Ishikawa (cell line): Measurements from ENCODE around the gene EIPR1.

ENCODE experiments used
- CEBPB ChIP-seq: IDR thresholded peaks from 2 replicates; pipeline ENCODE4 v1.6.1; 2012
- CREB1 ChIP-seq: IDR thresholded peaks from 2 replicates; pipeline ENCODE4 v1.6.1; 2012; ENCODE audit warnings: low read depth
- EGR1 ChIP-seq: IDR thresholded peaks from 2 replicates; pipeline ENCODE4 v1.6.1; 2012
- EP300 ChIP-seq: IDR thresholded peaks from 2 replicates; pipeline ENCODE4 v1.6.1; 2012; ENCODE audit warnings: borderline replicate concordance
- FOXM1 ChIP-seq: IDR thresholded peaks from 2 replicates; pipeline ENCODE4 v1.6.1; 2012; ENCODE audit warnings: low read depth, borderline replicate concordance
- NFIC ChIP-seq: IDR thresholded peaks from 2 replicates; pipeline ENCODE4 v1.6.1; 2012
- RAD21 ChIP-seq: IDR thresholded peaks from 2 replicates; pipeline ENCODE4 v1.6.1; 2012; ENCODE audit warnings: low read depth
- TAF1 ChIP-seq: IDR thresholded peaks from 2 replicates; pipeline ENCODE4 v1.6.1; 2012; ENCODE audit warnings: low read depth, mild to moderate bottlenecking
- TCF12 ChIP-seq: IDR thresholded peaks from 2 replicates; pipeline ENCODE4 v1.6.1; 2012; ENCODE audit warnings: low read depth
- TEAD4 ChIP-seq: IDR thresholded peaks from 2 replicates; pipeline ENCODE4 v1.6.1; 2012
- USF1 ChIP-seq: IDR thresholded peaks from 2 replicates; pipeline ENCODE4 v1.6.1; 2012
- YY1 ChIP-seq: IDR thresholded peaks from 2 replicates; pipeline ENCODE4 v1.6.1; 2012; ENCODE audit warnings: low read depth
- ZBTB7A ChIP-seq: IDR thresholded peaks from 2 replicates; pipeline ENCODE4 v1.6.1; 2012; ENCODE audit warnings: low read depth
- TF ChIP-seq, protein P1 (sequence below): IDR thresholded peaks from 2 replicates; pipeline ENCODE4 v1.6.1; 2012
- TF ChIP-seq, protein P2 (sequence below): IDR thresholded peaks from 2 replicates; pipeline ENCODE4 v1.6.1; 2012; ENCODE audit warnings: low read depth, mild to moderate bottlenecking

The EIPR1 gene

DNA sequence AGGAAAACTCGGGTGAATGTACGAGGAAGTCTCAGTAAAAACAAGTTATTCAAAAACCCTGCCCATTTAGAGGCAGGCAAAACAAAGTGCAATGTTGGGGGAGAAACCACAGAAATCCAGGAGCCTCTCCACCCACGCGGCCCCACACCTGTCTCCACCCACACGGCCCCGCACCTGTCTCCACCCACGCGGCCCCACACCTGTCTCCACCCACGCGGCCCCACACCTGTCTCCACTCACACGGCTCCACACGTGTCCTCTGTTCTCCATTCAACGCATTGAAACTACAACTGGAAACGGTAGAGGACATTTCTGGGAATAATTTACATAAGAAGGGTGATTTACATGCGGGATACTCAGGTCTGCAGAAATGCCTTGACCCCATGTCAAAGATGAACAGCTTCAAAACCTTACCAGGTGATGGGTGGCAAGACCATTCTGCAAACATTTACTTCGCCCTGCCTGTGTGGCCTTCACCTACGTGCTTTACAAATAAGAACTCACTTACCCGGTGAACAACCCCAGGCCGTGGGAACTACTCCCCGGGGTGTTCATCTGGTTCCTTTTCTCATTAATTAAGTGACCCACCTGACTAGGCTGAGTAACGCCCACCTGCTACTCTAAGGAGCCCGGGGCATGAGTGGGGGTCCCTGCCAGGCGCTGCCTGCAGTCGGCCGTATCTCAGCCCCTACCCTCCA is 100.4 kb downstream of the EIPR1 start:
- TF ChIP-seq ZBTB7A (no peak), EGR1 (peak; percentile 92)

DNA sequence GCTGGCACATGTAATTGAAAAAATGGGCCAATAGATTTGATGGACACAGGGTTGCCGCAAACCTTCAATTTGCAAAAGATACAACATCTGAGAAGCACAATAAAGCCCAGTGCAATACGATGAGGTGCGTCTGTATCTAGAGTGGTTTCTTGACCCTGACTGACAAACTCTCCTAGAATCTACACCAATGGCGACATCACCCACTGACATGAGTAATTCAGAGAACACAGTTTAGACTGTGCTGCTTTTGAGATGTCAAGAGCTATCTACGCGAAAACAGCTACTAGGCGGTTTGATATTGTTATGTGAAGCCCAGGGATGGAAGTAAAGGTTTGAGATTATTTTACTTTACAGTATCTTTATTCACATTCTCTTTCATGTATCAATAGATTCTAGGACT is 104.9 kb downstream of the EIPR1 start:
- TF ChIP-seq TEAD4 (no peak), TAF1 (no peak), EGR1 (no peak), CREB1 (no peak), USF1 (no peak), ZBTB7A (no peak), FOXM1 (no peak), TCF12 (no peak), EP300 (no peak), RAD21 (no peak), CEBPB (no peak)
- TF ChIP-seq, protein P1, sequence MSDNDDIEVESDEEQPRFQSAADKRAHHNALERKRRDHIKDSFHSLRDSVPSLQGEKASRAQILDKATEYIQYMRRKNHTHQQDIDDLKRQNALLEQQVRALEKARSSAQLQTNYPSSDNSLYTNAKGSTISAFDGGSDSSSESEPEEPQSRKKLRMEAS = no peak

- TF ChIP-seq RAD21 (no peak), TAF1 (no peak), FOXM1 (no peak), EGR1 (no peak), CEBPB (no peak), NFIC (no peak)
These were observed 107.5 kb downstream of the EIPR1 start for GRCh38 chr2:3270095-3270478.

- TF ChIP-seq CEBPB = no peak
- TF ChIP-seq TAF1 = no peak
These were observed 108.1 kb downstream of the EIPR1 start for GRCh38 chr2:3269425-3270094.

GRCh38 chr2:3268705-3269029 is 109.0 kb downstream of the EIPR1 start:
- no peak for TF ChIP-seq TAF1
- TF ChIP-seq, protein P2, sequence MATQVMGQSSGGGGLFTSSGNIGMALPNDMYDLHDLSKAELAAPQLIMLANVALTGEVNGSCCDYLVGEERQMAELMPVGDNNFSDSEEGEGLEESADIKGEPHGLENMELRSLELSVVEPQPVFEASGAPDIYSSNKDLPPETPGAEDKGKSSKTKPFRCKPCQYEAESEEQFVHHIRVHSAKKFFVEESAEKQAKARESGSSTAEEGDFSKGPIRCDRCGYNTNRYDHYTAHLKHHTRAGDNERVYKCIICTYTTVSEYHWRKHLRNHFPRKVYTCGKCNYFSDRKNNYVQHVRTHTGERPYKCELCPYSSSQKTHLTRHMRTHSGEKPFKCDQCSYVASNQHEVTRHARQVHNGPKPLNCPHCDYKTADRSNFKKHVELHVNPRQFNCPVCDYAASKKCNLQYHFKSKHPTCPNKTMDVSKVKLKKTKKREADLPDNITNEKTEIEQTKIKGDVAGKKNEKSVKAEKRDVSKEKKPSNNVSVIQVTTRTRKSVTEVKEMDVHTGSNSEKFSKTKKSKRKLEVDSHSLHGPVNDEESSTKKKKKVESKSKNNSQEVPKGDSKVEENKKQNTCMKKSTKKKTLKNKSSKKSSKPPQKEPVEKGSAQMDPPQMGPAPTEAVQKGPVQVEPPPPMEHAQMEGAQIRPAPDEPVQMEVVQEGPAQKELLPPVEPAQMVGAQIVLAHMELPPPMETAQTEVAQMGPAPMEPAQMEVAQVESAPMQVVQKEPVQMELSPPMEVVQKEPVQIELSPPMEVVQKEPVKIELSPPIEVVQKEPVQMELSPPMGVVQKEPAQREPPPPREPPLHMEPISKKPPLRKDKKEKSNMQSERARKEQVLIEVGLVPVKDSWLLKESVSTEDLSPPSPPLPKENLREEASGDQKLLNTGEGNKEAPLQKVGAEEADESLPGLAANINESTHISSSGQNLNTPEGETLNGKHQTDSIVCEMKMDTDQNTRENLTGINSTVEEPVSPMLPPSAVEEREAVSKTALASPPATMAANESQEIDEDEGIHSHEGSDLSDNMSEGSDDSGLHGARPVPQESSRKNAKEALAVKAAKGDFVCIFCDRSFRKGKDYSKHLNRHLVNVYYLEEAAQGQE = no peak
- TF ChIP-seq YY1 = no peak
- no peak for TF ChIP-seq EGR1
- TF ChIP-seq CREB1 = no peak
- TF ChIP-seq CEBPB = no peak
- TF ChIP-seq EP300 = no peak
- no peak for TF ChIP-seq FOXM1
- no peak for TF ChIP-seq RAD21
- TF ChIP-seq TEAD4 = no peak
- no peak for TF ChIP-seq ZBTB7A
- no peak for TF ChIP-seq NFIC
- no peak for TF ChIP-seq USF1
- TF ChIP-seq, protein P1 = no peak
- TF ChIP-seq TCF12 = no peak

DNA sequence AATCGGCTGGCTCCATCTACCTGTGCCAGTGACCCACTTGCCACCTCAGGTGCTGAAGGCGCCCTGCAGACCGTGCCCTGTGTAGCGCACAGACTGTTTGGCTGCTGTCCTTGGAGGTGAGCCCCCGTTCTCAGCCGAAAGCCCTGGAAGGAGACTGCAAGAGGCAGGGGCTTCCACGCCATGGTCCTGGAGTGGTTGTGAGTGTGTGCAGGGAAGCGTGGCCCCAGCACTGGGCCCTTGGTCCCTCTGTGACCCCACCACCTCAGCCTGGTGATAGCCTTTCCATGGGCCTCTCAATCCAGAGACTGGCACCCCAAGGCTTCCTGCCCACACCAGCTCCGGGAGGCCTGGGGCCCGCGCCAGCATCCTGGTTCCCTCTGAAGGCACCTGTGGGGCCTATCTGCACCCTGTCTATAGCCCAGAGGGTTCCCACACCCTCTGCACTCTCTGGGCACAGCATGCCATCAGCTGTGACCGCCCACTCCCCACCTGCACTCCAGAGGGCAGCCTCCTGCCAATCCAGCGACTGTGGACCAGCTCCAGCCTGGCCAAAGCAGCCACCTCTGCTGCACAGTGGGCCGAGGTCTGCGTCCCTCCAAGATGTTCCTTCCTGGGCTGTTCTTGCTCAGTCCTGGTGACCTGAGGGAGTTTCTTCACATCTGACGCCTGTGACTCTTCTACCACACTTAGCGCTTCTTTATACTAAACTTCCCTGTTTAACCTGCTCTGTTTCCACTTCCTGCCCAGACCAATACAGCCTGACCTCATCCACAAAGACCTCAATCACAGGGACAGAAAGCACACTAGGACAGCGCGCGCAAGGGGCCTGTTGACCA is 109.5 kb downstream of the EIPR1 start:
- TF ChIP-seq TCF12 = no peak
- TF ChIP-seq EP300 = no peak
- TF ChIP-seq CEBPB = no peak
- TF ChIP-seq YY1 = no peak
- TF ChIP-seq NFIC = no peak
- TF ChIP-seq CREB1 = no peak

GRCh38 chr2:3266925-3267867 is 110.4 kb downstream of the EIPR1 start:
- TF ChIP-seq RAD21 = no peak
- TF ChIP-seq NFIC = no peak
- TF ChIP-seq EP300 = no peak
- no peak for TF ChIP-seq CREB1
- TF ChIP-seq FOXM1 = no peak
- TF ChIP-seq ZBTB7A = no peak
- TF ChIP-seq TAF1 = no peak
